H1 (cell line): ENCODE results near the gene SMG9.

Experiments
- JUND ChIP-seq: IDR thresholded peaks from 2 replicates; pipeline ENCODE4 v1.6.1; 2011; ENCODE audit warnings: mild to moderate bottlenecking, improper control_type of control experiment, low read length
- SUZ12 ChIP-seq: fragments of 200-600 bp; sonication (generic); IDR thresholded peaks from 2 replicates; pipeline ENCODE4 v1.6.1; 2012; ENCODE audit warnings: mild to moderate bottlenecking, inconsistent platforms, low read length, moderate library complexity, mixed read lengths
- TEAD4 ChIP-seq: IDR thresholded peaks from 2 replicates; pipeline ENCODE4 v1.6.1; 2012; ENCODE audit warnings: low read depth, low read length, inconsistent platforms, mixed read lengths
- TF ChIP-seq, protein P1 (sequence below), 3 experiments: IDR thresholded peaks; 1 replicate in 2 of 3; 2 replicates in 1 of 3; pipeline versions ENCODE4 v1.5.1 to v1.6.1; 2011; ENCODE audit warnings: low read length in 3 of 3, mild to moderate bottlenecking in 3 of 3, inconsistent platforms in 2 of 3, low read depth in 1 of 3, moderate library complexity in 1 of 3; ENCODE audit not compliant: insufficient read depth in 1 of 3; ENCODE audit errors: control extremely low read depth in 1 of 3

- no peak for TF ChIP-seq TEAD4
- no peak for TF ChIP-seq SUZ12
- TF ChIP-seq, protein P1, sequence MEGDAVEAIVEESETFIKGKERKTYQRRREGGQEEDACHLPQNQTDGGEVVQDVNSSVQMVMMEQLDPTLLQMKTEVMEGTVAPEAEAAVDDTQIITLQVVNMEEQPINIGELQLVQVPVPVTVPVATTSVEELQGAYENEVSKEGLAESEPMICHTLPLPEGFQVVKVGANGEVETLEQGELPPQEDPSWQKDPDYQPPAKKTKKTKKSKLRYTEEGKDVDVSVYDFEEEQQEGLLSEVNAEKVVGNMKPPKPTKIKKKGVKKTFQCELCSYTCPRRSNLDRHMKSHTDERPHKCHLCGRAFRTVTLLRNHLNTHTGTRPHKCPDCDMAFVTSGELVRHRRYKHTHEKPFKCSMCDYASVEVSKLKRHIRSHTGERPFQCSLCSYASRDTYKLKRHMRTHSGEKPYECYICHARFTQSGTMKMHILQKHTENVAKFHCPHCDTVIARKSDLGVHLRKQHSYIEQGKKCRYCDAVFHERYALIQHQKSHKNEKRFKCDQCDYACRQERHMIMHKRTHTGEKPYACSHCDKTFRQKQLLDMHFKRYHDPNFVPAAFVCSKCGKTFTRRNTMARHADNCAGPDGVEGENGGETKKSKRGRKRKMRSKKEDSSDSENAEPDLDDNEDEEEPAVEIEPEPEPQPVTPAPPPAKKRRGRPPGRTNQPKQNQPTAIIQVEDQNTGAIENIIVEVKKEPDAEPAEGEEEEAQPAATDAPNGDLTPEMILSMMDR (IDR thresholded peaks at IDR 0.05; ENCODE audit: control extremely low read depth in 1 of 3, insufficient read depth in 1 of 3, low read depth in 1 of 3, low read length in 3 of 3), result no peak
- TF ChIP-seq JUND, result no peak
These were observed 23.4 kb downstream of the SMG9 start for GRCh38 chr19:43731346-43731745.
